Small intestine (tissue), 4 donors: ENCODE measurements around the gene TREH. TPM values are rescaled to one million over a fixed set of nuclear protein-coding genes. Genes with fewer than 3 reads are reported as not detected.

Source experiments
- polyA plus RNA-seq, 4 donors: library from polyadenylated mRNA; stranded (reverse) in 3 of 4; unstranded in 1 of 4; fragments of 200-250 nt in 3 of 4; fragments of 120-200 nt in 1 of 4; gene quantifications; one replicate each; pipeline versions ENCODE4 v1.2.1 to v1.2.3, GENCODE V29; 2013
- donor health status: healthy with polysubstance abuse.
- donor health status: Bipolar disorder and iron deficiency.
- donor health status: healthy.

Gene TREH
- polyA plus RNA-seq, 4 donors = 14.6 to 102 (median 76.3) TPM

Other genes starting within 250 kb of the TREH start
- gene KMT2A, start 243.2 kb downstream of the TREH start, polyA plus RNA-seq = 10 to 100 TPM in 2 of 4 donors, 1 to 10 TPM in 2; 7.3 to 33.5 (median 9.5) TPM
- 10 to 100 TPM in 2 of 4 donors, 1 to 10 TPM in 2; 2.3 to 91.3 (median 15.0) TPM for gene TTC36, start 152.2 kb downstream of the TREH start, polyA plus RNA-seq
- 100 to 1,000 TPM in 2 of 4 donors, 10 to 100 TPM in 2; 49.7 to 128 (median 82.8) TPM for gene TMEM25, start 148.5 kb downstream of the TREH start, polyA plus RNA-seq
- 10 to 100 TPM in 1 of 4 donors, 1 to 10 TPM in 3; 5.8 to 22.1 (median 8.4) TPM for gene IFT46, start 113.7 kb downstream of the TREH start, polyA plus RNA-seq
- gene ARCN1, start 107.2 kb downstream of the TREH start, polyA plus RNA-seq = 100 to 1,000 TPM in 3 of 4 donors, 10 to 100 TPM in 1; 79.7 to 143 (median 114) TPM
- gene PHLDB1, start 72.0 kb downstream of the TREH start, polyA plus RNA-seq = 10 to 100 TPM; 14.1 to 30.7 (median 21.9) TPM
- 10 to 100 TPM; 16.1 to 72.1 (median 22.2) TPM for gene DDX6, start 111.5 kb upstream of the TREH start, polyA plus RNA-seq
- gene CXCR5, start 204.2 kb upstream of the TREH start, polyA plus RNA-seq = under 1 TPM; 0.15 to 0.61 (median 0.38) TPM
- gene BCL9L, start 246.3 kb upstream of the TREH start, polyA plus RNA-seq = 10 to 100 TPM; 11.6 to 29.6 (median 18.9) TPM